ENCODE measurements around the gene ADI1. TPM values are rescaled to one million over a fixed set of nuclear protein-coding genes. Genes with fewer than 3 reads are reported as not detected.
A peak's percentile ranks its signal among the peaks of the same experiment; 100 is the strongest.

The ADI1 gene
- total and polyA plus RNA-seq, 10 of the 15 experiments (the other 5 are each of a cell fraction or from before 2014, with no cell fraction given): 4.4 to 78.7 (median 17.2) TPM

GRCh38 chr2:3558205-3559014, 39.1 kb upstream of the ADI1 start, which contains the start of gene RNASEH1 (continued):
- TF ChIP-seq BHLHE40 (IDR thresholded peaks at IDR 0.05; ENCODE audit: borderline replicate concordance in 1 of 2, low read depth in 2 of 2, low read length in 1 of 2) (peak; percentile 88 to 95), POLR2AphosphoS2 (IDR thresholded peaks at IDR 0.05; ENCODE audit: low read depth, low read length) (peak; percentile 36; the same call in 1 of the 2 replicates), YBX1 (IDR thresholded peaks at IDR 0.05) (no peak), NKRF (conservative IDR thresholded peaks at IDR 0.05) (peak; percentile 78), ZNF592 (IDR thresholded peaks at IDR 0.05) (0 out of 2 replicates have a peak, but pooled peaks have one; percentile 23), MYB (IDR thresholded peaks at IDR 0.05; ENCODE audit: borderline replicate concordance, low read depth, low read length) (no peak), IKZF1 (conservative IDR thresholded peaks at IDR 0.05) (peak; percentile 92), SMAD1 (IDR thresholded peaks at IDR 0.05; ENCODE audit: low read depth, partially characterized antibody) (no peak), PML (IDR thresholded peaks at IDR 0.05; ENCODE audit: low read length) (peak; percentile 92), RB1 (IDR thresholded peaks at IDR 0.05; ENCODE audit: borderline replicate concordance) (peak; percentile 42; the same call in 1 of the 2 replicates), GABPA (IDR thresholded peaks at IDR 0.05; ENCODE audit: low read depth) (peak; percentile 86), STAT1 (conservative IDR thresholded peaks at IDR 0.05) (peak; percentile 2; the same call in 1 of the 2 replicates), NFYA (IDR thresholded peaks at IDR 0.05; ENCODE audit: borderline replicate concordance, low read depth, low read length) (no peak), E4F1 (IDR thresholded peaks at IDR 0.05; ENCODE audit: borderline replicate concordance, partially characterized antibody) (no peak), HSF1 (IDR thresholded peaks at IDR 0.05; ENCODE audit: low read depth, low read length) (no peak), NR2F1 (conservative IDR thresholded peaks at IDR 0.05) (peak; percentile 93)
- TF ChIP-seq, protein P1, sequence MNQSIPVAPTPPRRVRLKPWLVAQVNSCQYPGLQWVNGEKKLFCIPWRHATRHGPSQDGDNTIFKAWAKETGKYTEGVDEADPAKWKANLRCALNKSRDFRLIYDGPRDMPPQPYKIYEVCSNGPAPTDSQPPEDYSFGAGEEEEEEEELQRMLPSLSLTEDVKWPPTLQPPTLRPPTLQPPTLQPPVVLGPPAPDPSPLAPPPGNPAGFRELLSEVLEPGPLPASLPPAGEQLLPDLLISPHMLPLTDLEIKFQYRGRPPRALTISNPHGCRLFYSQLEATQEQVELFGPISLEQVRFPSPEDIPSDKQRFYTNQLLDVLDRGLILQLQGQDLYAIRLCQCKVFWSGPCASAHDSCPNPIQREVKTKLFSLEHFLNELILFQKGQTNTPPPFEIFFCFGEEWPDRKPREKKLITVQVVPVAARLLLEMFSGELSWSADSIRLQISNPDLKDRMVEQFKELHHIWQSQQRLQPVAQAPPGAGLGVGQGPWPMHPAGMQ (IDR thresholded peaks at IDR 0.05; ENCODE audit: borderline replicate concordance): no peak
